Esophagus squamous epithelium (tissue), 4 donors: ENCODE results near the gene TMC8.

Experiments used
- CTCF ChIP-seq, 6 experiments: fragments of 450-650 bp in 4 of 6; fragments of 200-600 bp in 2 of 6; sonication (generic) in 2 of 6; IDR thresholded peaks; one replicate each; pipeline ENCODE4 v1.5.1; 2016 to 2019; ENCODE audit warnings: antibody characterized with exemption in 6 of 6, mild to moderate bottlenecking in 4 of 6, moderate library complexity in 4 of 6
- POLR2A ChIP-seq, 4 donors: fragments of 450-650 bp; IDR thresholded peaks; one replicate each; pipeline ENCODE4 v1.6.1; 2017; ENCODE audit warnings: antibody characterized with exemption in 4 of 4, mild to moderate bottlenecking in 4 of 4, moderate library complexity in 3 of 4

GRCh38 chr17:78088529-78088928 lies 42.0 kb upstream of the TMC8 start:
- no peak for TF ChIP-seq CTCF (IDR thresholded peaks at IDR 0.05)
- no peak for TF ChIP-seq POLR2A (IDR thresholded peaks at IDR 0.05)
